GM19397 (cell line): ENCODE results near the gene HP.
"Not testable (repeated sequence)": the region's sequence is repeated elsewhere in the genome, so short reads cannot be mapped to it uniquely, and the experiment has no call there.

Experiments
- ATAC-seq: cut with Tn5 transposase; IDR thresholded peaks from one replicate; pipeline ENCODE4 v1.9.1; 2021; ENCODE audit warnings: mild to moderate bottlenecking, moderate library complexity; ENCODE audit not compliant: unreplicated experiment

Gene HP

GRCh38 chr16:72054254-72054847 is at the start of gene HP:
HP (plus strand) TSS chr16:72054505; CDS start chr16:72054653, 148 bp downstream.
- not testable (repeated sequence) for ATAC-seq

DNA sequence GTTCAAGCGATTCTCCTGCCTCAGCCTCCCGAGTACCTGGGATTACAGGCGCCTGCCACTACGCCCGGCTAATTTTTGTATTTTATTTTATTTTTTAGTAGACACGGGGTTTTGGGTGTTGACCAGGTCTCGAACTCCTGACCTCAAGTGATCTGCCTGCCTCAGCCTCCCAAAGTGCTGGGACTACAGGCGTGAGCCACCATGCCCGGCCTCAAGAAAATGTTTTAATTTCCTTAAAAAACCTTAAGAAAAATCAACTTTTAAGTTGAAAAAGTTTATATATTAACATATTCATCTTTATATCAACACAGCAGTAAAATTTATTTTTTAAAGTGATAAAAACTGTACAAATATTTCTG is 46.3 kb upstream of the HP start:
- not testable (repeated sequence) for ATAC-seq

DNA sequence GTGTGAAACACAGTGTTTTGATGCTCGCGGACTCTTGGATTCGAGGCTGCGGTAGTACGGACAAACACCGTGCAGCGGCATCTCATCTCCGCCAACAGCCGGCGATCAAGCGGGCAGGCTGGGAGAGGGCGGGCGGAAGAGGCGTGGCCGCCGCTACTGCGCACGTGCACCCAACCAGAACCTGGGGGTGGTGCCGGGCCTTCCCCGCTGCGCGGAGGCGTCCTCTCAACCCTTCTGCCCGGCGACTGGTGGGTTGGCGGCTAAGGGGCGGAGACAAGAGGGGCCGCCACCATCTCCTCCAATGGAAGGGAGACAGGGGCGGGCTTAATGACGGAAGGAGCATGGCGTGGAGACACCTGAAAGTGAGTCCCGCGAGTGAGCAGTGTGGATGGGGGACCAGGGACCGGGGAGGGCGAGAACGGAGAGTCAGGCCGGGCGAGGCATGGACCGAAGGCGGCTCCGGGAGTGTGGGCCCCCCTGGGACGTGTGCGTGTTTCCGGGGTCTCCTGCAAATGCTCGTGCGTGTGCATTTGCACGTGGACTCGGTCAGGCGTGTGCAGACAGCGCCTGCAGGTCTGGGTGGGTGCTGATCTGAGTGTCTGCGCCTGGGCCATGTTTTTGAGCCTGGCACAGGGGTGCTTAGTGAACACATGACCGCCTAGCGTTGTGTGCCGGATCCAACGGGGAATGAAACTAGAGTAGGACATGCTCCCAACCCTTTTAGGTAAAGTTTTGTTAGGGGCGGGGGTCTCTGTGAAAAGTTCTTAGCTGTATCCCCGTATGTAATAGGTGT is 45.7 kb upstream of the HP start, which contains the start of gene DHODH:
DHODH (plus strand) TSS at position 321 of the 793 bp plus-strand sequence; CDS start at position 342, 21 bp downstream.
- peak; percentile 99 for ATAC-seq

DNA sequence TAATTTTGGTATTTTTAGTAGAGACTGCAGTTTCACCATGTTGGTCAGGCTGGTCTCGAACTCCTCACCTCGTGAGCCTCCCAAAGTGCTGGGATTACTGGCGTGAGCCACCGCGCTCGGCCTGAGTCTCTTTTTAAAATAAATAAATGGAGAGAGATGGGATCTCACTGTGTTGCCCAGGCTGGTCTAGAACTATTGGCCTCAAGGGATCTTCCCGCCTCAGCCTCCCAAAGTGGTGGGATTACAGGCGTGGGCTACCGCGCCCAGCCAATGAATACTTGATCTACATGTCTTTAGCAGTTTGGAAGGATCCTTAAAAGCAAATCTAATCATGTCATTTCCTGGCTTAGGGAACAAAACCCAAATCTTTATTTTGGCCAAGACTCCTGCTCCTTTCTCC is 44.5 kb upstream of the HP start:
- ATAC-seq = no peak

DNA sequence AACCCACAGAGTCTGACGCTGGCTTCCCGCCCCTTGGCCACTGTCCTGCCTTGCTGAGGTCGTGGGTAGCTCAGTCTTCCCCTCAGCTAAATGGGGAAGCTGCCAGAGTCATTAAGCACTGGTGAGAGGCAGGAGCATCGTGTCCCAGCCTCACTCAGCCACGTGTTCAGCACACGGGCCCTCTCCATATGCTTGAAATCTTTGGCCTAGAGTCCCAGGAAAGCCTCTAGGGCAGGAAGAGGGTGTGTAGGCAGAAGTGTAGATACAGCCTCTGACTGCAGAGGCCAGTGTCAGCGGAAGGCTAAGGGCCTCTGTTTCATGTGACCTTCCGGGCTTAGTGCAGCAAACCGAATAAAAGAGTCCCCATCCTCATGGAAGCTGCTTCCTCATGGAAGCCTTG is 41.7 kb upstream of the HP start:
- no peak for ATAC-seq

DNA sequence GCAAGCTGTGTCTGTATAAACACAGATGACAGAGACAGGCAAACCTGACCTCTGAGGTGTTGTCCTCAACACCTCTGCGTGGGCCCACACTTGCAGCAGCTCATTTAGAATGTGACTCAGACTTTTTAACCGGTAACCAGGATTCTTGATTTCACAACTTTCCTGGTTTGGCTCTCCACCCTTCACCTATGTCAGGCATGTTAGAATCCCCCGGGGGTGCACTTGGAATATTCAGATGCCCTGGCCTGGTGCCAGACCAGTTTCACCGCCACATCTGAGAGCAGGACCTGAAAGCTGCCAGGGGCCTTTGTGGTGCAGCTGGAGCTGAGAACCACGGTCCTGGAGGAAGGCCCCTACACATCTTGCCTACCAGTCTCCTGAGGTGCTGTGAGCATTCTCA is 40.9 kb upstream of the HP start:
- no peak for ATAC-seq

DNA sequence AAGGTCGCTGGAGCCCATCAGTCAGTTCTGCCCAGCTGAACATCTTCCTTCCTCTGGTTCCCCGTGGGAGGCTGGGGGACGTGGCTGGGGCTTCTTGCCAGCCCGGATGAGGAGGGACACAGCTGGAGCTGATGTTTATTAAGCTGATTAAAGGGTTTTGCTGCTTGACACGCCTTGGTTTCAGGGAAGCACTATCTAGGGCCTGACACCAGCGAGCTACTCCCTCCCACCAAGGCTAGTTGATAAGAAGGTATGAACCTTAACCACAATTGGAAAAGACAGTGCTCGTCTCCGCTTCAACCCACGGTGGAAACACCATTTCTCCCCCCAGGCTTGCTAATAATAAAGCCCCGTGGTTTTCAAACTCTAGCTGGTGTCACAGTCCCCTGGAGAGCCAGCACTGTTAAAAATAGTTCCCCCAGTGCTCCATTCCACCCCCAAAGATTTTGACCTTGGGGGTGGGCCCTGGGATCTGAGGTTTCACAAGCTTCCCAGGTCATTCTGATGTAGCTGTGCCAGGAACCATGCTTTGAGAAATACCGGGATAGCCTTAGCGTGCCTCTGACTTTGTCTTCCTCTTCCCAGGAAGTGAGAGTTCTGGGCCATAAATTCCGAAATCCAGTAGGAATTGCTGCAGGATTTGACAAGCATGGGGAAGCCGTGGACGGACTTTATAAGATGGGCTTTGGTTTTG is 40.3 kb upstream of the HP start:
- ATAC-seq = no peak

- no peak for ATAC-seq
Measured at GRCh38 chr16:72014675-72015074, 39.6 kb upstream of the HP start.

- no peak for ATAC-seq
Measured at GRCh38 chr16:72015124-72015523, 39.2 kb upstream of the HP start.

GRCh38 chr16:72018470-72018869 is 35.8 kb upstream of the HP start:
- ATAC-seq = no peak

GRCh38 chr16:72021043-72021442 is 33.3 kb upstream of the HP start:
- ATAC-seq = no peak

GRCh38 chr16:72022127-72022526 is 32.2 kb upstream of the HP start:
- ATAC-seq = no peak

DNA sequence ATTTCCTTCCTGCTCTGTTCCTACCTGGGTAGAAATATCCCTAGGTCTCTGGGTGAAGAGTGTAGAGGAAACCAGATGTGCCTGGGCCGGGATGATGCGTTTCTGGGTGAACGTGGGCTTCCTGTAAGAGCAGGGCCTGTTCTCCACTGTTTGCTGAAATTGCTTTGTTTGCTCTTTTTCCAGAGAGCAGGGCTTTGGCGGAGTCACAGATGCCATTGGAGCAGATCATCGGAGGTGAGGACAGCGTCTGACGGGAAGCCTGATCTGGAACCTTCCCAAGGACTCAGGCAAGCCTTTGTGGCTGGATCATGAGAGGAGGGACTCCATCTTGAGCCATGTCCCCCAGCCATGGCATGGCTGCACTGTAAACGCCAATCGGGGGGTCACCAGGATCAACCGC is 30.3 kb upstream of the HP start:
- ATAC-seq = no peak

DNA sequence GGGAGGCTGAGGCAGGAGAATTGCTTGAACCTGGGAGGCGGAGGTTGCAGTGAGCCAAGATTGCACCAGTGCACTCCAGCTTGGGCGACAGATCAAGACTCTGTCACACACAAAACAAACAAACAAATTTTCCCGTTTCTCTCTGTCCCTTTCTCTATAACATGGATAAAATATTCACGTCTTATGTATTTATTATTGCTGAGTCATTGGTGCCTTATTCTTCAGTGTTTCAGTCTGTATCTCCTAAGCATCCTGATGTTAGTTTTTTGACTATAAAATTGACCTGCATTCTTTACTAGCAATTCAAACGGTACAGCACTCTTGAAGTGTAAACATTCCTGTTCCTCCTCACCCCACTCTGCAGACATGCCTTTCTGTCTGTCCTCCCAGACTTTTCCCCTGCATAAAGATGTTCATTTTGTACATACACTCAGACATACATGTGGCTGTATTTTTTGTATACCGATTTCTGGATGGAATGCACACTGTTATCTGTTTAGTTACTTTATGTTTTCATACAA is 29.4 kb upstream of the HP start:
- no peak for ATAC-seq

DNA sequence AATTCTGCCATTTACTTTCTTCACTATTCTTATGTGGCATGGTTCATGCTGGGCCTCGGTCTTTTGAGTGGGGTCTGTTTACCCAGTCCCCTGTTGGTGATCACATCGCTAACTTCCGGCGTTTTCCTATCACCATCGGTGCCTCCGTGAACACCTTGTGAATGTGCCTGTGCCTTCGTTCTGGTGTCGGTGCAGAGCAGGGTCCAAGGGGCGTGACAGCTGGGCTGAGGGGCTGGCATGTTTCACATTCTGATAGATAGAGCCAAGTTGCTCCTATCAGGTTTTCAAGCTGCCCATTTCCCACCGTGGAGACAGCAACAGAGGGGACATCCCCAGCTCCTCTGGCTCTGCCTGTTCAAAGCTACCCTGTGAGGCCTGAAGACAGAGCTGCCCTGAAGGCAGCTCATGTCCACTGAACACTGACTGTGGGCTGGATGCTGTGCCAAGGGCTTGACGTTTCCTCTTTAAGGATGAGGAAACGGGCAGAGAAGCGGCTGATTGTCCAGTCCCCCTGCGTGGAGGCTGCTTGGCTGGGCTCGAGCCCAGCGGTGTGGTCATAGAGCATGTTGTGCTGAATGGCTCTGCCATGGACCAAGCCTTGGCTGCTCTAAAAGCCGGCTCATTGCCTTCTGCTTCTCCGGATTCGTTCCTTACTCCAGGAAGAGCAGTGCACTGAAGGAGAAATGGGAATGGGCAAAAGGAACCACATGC is 28.7 kb upstream of the HP start:
- ATAC-seq = no peak

- ATAC-seq = no peak
Measured at GRCh38 chr16:72027669-72028378, 26.5 kb upstream of the HP start.

DNA sequence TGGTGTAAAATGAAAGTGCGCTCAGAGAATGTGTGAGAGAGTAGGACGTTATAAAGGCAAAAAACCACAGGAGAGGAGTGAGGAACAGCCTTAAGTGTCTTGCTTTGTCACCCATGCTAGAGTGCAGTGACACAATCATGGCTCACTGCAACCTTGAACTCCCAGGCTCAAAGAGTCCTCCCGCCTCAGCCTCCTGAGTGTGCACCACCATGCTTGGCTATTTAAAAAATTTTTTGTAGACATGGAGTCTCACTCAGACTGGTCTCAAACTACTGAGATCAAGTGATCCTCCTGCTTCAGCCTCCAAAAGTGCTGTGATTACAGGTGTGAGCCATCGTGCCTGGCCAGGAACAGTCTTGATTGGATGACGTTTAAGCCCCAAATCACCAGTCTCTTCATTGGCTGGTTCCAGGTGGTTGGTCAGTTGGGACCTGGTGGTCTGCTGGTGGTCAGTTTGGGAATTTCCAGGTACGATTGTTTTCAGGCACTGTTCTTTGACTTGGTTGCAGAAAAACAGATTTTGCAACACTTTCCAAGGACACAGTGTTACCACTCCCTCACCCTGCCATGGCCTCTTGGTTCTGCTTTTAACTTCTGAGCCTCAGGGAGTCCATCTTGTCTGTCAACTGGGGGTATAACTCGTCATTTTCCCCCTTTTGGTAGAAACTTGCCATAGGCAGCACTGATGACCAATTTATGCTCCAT is 24.6 kb upstream of the HP start:
- no peak for ATAC-seq

DNA sequence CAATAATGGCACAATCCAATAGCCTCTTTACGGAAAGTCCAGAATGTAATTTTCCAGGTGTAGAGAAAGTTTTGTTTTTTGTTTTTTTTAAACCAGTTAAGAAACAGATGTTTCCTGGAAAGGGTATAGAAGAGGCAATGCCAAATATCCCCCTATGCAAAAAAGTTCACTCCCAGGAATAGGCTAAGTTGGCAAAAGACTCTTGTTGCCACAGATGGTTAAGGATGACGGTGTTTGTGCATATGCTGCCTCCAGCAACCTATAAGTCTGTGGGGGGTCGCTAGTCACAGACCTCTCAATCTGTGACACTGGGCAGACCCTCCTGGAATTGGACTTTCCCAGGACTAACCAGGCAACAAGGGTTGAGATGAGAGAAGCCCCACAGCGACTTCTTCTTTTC is 20.9 kb upstream of the HP start:
- no peak for ATAC-seq

DNA sequence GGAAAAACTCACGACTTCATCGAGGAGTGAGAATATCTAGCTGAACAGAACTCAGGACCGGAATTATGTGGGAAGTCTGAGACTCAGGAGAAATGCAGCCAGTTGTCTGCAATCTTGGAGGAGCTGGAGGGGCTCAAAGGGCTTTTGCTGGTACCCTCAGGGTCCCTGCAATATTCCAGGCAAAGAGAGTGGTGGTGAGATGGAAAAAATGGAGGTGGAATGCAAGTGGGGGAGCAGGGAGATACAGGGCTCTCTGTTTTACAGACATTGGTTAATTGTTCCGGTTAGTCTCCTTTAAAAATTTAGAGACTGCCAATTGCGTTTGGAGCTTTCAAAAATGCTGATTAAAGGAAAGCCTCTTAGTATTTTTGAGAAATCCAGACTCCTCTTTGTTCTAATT is 18.2 kb upstream of the HP start:
- ATAC-seq = no peak

DNA sequence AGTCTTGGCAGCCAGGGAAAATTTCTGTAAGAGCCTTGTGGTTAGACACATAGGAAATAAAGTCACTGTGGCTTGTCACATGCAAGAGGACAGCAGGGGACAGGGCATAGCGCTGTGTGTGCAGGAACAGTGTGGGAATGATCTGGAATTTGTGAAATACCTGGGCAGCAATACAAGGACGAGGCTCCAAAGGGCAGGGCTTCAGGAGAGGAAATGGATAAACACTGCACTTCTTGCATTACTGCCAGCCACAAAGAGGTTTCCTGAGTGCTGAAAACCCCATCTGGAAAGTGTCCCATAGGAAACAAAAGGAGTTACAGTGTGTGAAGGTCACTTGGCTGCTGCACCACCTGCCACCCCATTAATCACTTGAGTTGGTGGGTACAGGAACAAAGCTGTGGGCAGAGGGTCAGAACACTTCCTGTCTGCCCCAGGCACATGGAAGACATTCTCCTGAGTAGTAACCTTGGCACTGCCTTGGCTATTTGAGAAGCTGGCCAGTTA is 12.1 kb upstream of the HP start:
- no peak for ATAC-seq
